Measurements from ENCODE around the gene ANKRD53.
A peak's percentile ranks its signal among the peaks of the same experiment; 100 is the strongest.

ANKRD53 gene

GRCh38 chr2:70964596-70965386, 13.6 kb upstream of the ANKRD53 start:
- peak; percentile 65 to 80 for DNase-seq (ENCODE audit: extremely low read depth in 1 of 2, low read depth in 1 of 2)

- DNase-seq (ENCODE audit: extremely low read depth in 1 of 2, low read depth in 1 of 2) = no peak
These were observed 12.9 kb upstream of the ANKRD53 start for GRCh38 chr2:70965506-70965905.

- DNase-seq (ENCODE audit: extremely low read depth in 1 of 2, low read depth in 1 of 2) = no peak
These were observed 11.7 kb upstream of the ANKRD53 start for GRCh38 chr2:70966681-70967080.

DNA sequence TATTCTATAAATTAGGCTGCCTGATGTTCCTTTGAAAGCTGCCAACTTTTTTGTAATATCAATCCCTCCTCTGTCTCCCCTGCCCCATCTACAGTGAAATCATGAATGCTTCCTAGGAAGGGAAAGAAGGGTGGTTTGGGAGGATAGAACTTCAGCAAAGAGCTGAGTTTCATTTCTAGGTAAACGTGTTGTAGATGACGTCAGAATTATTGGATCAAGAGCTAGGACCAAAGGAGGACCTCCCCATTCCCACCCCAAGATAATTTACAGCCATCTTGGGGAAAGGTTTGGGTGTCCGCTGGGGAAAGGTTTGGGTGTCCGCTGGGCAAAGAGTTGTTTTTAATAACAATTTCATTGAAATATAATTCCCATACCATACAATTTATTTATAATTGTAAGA, 11.2 kb upstream of the ANKRD53 start:
- DNase-seq (ENCODE audit: extremely low read depth in 1 of 2, low read depth in 1 of 2) = no peak

DNA sequence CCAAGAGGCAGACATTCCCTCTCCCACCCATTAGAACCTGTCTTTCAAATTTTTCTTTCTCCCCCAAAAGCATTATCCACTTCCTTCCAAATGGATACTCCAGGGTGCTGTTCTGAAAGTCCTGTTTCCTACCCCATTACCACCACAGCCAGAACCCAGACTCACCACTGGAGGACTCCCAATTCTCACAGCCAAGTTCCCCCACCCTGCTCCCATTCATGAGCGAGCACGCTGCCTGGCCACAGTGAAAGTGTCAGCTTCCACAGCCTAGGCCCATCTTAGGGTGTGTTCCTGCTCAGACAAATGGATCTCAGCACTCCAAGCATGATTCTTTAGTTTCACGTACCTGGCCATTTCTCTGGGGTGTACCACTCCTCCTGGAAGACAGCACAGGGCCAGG, 3.8 kb upstream of the ANKRD53 start:
- DNase-seq (ENCODE audit: extremely low read depth in 1 of 2, low read depth in 1 of 2) = no peak

DNA sequence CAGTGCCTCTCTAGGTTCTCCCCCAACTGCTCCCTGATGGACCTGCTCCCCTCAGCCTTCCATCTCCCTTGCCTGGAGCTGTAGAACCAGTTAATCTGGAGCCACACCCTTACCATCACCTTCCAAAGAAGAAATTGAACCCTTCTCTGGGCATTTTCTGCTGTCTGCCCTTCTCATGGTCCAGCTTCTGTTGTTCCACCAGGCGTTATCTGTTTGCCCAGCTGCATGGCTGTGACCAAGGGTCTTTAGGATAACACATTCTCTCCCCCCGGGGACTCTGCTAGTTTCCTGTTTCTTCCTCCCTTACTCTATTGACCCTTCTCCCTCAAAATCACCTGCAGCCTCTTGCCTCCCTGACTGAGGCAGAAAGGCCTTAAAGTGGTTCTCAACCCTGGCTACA, 3.2 kb upstream of the ANKRD53 start:
- DNase-seq (ENCODE audit: extremely low read depth in 1 of 2, low read depth in 1 of 2) = no peak

DNA sequence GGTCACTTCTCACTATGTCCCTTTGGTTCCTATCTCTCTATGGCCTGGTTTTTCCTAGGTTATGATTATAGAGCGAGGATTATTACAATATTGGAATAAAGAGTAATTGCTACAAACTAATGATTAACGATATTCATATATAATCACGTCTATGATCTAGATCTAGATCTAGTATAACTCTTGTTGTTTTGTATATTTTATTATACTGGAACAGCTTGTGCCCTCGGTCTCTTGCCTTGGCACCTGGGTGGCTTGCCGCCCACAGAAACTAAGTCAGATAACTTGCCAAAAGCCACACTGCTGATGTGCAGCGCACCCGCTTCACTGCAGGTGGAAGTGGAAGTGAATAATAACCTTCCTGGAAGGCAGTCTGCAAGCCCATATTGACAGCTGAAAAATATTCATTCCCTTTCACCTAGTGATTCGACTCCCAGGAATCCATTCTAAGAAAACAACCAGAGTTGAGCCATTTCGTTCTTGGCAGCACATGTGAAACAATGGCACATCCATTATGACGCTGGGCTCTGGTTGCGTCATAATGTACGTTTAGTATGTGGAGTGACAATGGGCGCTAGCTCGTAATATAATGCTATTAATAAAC, 725 bp upstream of the ANKRD53 start:
- DNase-seq (ENCODE audit: extremely low read depth in 1 of 2, low read depth in 1 of 2) = no peak

DNA sequence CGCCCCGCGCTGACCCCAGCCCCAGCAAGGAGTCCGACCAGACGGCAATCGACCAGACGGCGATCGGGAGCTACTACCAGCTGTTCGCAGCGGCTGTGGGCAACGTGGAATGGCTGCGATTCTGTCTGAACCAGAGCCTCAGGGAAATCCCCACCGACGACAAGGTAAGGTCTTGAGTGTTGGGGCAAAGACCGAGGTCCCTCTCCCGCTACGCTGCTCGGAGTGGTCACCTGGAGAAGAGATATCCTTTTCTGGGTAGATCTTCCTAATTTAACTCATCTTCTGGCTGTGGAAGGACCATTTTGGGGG, 704 bp downstream of the ANKRD53 start:
- no peak for DNase-seq (ENCODE audit: extremely low read depth in 1 of 2, low read depth in 1 of 2)

DNA sequence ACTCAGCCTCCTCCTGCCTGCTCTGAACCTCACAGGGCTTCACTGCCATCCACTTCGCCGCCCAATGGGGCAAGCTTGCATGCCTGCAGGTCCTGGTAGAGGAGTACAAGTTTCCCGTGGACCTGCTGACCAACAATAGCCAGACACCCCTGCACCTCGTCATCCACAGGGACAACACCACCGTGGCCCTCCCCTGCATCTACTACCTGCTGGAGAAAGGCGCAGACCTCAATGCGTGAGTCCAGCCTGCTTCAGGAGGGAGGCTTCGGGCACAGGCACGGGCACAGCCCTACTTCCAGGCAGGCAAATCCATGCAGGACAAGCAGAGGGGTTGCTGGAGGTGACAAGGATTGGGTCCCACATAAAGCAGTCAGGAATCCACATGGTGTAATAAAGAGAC, 1.2 kb downstream of the ANKRD53 start:
- DNase-seq (ENCODE audit: extremely low read depth in 1 of 2, low read depth in 1 of 2) = no peak

GRCh38 chr2:70981421-70981820, 3.0 kb downstream of the ANKRD53 start:
- no peak for DNase-seq (ENCODE audit: extremely low read depth in 1 of 2, low read depth in 1 of 2)

DNA sequence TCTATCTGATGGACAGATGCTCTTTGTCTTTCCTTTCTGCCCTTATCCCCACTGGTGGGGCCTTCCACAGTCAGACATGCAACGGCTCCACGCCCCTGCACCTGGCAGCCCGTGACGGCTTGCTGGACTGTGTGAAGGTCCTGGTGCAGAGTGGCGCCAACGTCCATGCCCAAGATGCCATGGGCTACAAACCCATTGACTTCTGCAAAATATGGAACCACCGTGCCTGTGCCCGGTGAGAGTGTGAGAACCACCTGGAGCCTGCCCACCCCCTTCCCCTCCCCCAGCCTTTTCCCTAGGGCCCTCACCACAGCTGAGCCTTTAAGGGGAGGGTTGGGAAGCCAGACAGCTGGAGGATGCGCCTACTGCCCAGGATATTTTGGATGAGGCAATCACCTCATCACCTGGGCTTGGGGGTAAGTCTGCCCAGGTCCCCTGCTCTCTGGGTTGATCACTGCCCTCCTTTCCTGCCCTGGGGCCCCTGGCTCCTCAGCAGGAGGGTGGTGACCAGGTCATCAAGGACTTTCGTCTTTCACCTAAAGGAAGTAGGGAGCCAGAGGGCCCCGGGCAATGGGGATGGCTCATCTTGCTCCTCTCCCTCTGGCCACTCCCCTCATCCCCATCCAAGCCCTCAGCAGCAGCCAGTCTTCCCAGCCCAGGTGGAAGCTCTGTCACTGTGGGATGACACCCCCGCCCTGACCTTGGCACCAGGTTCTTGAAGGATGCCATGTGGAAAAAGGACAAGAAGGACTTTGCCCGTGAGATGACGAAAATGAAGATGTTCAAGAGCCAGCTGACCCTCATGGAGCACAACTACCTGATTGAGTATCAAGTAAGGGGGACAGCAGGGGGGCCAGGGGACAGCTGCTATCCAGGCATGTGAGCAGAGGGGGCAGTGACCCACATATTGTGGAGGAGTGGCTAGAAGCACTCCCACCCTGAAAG, 3.7 kb downstream of the ANKRD53 start:
- no peak for DNase-seq (ENCODE audit: extremely low read depth in 1 of 2, low read depth in 1 of 2)

DNA sequence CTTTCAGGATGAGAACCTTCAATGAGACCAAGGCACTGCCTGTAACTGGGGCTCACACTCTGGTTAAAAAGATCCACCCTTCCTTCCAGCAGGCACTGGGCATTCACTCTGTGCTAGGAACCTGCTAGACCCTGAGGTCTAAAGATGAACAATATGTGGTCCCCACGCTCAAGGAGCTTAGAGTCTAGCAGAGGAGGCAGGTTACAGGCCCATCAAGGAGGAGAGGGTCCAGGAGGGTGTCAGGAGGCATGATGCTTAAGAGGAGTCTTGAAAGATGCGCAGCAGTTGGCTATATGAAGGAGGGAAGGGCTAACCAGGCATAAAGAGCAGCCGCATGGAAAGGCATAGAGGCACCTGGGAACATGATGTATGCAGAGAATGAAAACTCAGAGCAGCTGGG, 4.5 kb downstream of the ANKRD53 start:
- no peak for DNase-seq (ENCODE audit: extremely low read depth in 1 of 2, low read depth in 1 of 2)

- no peak for DNase-seq (ENCODE audit: extremely low read depth in 1 of 2, low read depth in 1 of 2)
These were observed 5.2 kb downstream of the ANKRD53 start for GRCh38 chr2:70983506-70984227.

DNA sequence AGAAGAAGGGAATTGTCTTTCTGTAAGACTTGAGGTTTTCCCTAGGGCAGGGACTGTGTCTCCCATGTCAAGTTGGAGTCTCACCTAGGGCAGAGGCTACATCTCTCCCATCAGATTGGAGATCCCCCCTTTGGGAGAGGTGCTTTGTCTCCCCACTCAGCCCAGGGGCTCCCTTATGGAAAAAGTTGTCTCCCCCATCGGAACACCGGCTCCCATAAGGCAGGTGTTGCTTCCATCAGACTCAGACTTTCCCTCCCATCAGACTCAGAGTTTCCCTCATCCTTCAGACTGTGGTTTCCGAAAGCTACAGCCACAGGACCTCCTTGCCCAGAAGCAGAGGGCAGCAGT, 5.8 kb downstream of the ANKRD53 start:
- no peak for DNase-seq (ENCODE audit: extremely low read depth in 1 of 2, low read depth in 1 of 2)

- DNase-seq (ENCODE audit: extremely low read depth in 1 of 2, low read depth in 1 of 2) = peak; percentile 33 to 72
These were observed 6.3 kb downstream of the ANKRD53 start for GRCh38 chr2:70984576-70985282.

GRCh38 chr2:70985283-70985688, 6.9 kb downstream of the ANKRD53 start:
- DNase-seq (ENCODE audit: extremely low read depth in 1 of 2, low read depth in 1 of 2) = no peak

DNA sequence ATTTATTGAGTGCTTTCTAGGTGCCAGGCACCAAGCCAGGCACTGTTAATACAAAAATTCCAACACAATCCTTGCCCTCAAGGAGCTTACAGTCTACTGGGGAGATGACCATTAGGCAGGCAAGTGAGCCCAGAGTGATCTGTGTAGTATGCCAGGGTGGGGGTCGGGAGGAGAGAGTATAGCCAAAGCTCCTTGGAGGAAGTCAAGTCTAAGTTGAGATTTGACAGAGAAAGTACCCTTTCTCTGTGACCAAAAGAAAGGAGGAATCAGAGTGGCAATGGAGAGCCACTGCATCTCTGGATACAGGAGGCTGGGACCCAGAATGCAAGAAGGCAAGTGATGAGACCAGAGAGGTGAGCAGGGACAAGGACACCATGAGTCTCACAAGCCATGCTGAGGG, 7.5 kb downstream of the ANKRD53 start:
- DNase-seq (ENCODE audit: extremely low read depth in 1 of 2, low read depth in 1 of 2) = no peak

GRCh38 chr2:70986499-70987189, 8.2 kb downstream of the ANKRD53 start:
- DNase-seq (ENCODE audit: extremely low read depth in 1 of 2, low read depth in 1 of 2) = no peak

DNA sequence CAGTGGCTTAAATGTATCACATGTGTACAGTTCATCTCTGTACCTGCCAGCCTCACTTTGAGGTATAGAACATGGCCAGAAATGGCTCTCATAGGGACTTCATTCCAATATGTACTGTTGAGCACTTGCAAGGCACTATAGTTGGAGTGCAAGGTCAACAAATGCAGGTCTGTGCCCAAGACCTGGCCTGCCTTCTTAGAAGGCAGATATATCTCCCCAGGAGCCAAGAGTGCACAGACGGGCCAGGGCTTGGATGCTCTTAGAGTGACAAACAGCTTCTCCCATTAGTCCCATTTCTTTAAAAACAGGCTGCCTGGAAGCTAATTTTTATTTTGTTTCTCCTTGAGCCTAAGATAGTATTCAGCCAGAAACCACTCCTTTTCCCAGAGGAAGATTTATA, 9.0 kb downstream of the ANKRD53 start:
- no peak for DNase-seq (ENCODE audit: extremely low read depth in 1 of 2, low read depth in 1 of 2)

GRCh38 chr2:70988151-70988550, 9.7 kb downstream of the ANKRD53 start:
- no peak for DNase-seq (ENCODE audit: extremely low read depth in 1 of 2, low read depth in 1 of 2)

Measured in activated CD8-positive, alpha-beta memory T cell treated with anti-CD3 and anti-CD28 coated beads for 1 hour (primary cell).